Measurements from ENCODE around the gene RIMKLB.
"Not testable (repeated sequence)": the region's sequence is repeated elsewhere in the genome, so short reads cannot be mapped to it uniquely, and the experiment has no call there.

Gene RIMKLB

DNA sequence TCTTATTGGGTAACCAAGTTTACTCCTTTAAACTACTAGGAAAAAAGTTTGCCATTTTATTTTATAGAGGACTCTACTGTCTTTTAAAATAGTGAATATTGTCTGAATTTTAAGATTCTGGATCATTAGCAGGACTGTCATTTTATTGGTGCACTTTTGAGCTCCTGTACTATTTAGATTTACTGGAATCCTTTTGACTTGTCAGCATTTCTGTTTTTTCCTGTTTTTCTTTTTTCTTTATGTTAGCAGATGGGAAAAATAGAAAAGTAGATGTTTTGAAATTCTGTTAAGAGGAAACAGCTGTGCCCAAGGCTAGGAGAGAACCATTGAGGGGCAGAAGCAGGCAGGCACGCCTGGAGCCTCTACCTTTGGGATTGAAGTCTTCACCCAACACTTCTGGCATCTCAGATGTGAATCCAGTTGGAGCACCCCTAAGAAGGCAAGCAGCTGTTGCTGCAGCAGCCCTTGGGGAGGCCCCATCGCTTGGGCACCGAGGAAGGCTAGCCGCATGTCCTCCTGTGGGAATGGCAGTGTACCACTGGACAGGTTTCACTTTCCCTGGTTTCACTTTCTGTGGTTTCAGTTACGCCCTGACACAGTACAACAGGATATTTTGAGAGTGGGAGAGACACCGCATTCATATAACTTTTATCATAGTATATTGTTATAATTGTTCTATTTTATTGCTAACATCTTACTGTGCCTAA lies 11.5 kb downstream of the RIMKLB start:
- DNase-seq (ENCODE audit: low read depth, low spot score): no peak
- in situ Hi-C loops (cut with HindIII; ENCODE audit: low sequenced_read_pairs): no loop called here
- H3K4me3 ChIP-seq (ENCODE audit: low read depth, low read length): peak overlapping the region; percentile 6
- TF ChIP-seq, protein P1, sequence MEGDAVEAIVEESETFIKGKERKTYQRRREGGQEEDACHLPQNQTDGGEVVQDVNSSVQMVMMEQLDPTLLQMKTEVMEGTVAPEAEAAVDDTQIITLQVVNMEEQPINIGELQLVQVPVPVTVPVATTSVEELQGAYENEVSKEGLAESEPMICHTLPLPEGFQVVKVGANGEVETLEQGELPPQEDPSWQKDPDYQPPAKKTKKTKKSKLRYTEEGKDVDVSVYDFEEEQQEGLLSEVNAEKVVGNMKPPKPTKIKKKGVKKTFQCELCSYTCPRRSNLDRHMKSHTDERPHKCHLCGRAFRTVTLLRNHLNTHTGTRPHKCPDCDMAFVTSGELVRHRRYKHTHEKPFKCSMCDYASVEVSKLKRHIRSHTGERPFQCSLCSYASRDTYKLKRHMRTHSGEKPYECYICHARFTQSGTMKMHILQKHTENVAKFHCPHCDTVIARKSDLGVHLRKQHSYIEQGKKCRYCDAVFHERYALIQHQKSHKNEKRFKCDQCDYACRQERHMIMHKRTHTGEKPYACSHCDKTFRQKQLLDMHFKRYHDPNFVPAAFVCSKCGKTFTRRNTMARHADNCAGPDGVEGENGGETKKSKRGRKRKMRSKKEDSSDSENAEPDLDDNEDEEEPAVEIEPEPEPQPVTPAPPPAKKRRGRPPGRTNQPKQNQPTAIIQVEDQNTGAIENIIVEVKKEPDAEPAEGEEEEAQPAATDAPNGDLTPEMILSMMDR (IDR thresholded peaks at IDR 0.05; ENCODE audit: low read depth, low read length): no peak

GRCh38 chr12:8712572-8712971 lies 14.8 kb downstream of the RIMKLB start:
- no peak overlapping the region for H3K4me3 ChIP-seq (ENCODE audit: low read depth, low read length)
- no peak for DNase-seq (ENCODE audit: low read depth, low spot score)
- in situ Hi-C loops (cut with HindIII; ENCODE audit: low sequenced_read_pairs): no loop called here
- TF ChIP-seq, protein P1 (IDR thresholded peaks at IDR 0.05; ENCODE audit: low read depth, low read length): no peak

DNA sequence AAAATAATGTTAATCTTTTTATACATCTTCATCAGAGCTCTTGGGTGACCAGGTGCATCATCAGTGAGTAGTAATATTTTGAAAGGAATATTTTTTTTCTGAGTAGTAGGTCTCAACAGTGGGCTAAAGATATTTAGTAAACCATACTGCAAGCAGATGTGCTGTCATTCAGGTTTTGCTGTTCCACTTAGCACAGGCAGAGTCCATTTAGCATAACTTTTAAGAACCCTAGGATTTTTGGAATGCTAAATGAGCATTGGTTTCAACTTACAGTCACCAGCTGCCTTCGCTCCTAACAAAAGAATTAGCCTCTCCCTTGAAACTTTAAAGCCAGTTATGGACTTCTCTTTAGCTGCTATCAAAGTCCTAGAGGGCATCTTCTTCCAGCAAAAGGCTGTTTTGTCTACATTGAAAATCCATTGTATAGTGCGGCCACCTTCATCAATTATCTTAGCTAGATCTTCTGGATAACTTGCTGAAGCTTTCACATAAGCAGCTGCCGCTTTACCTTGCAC lies 24.6 kb downstream of the RIMKLB start:
- H3K4me3 ChIP-seq (ENCODE audit: low read depth, low read length): no peak overlapping the region
- in situ Hi-C loops (cut with HindIII; ENCODE audit: low sequenced_read_pairs): no loop called here
- no peak for DNase-seq (ENCODE audit: low read depth, low spot score)
- TF ChIP-seq, protein P1 (IDR thresholded peaks at IDR 0.05; ENCODE audit: low read depth, low read length): no peak

DNA sequence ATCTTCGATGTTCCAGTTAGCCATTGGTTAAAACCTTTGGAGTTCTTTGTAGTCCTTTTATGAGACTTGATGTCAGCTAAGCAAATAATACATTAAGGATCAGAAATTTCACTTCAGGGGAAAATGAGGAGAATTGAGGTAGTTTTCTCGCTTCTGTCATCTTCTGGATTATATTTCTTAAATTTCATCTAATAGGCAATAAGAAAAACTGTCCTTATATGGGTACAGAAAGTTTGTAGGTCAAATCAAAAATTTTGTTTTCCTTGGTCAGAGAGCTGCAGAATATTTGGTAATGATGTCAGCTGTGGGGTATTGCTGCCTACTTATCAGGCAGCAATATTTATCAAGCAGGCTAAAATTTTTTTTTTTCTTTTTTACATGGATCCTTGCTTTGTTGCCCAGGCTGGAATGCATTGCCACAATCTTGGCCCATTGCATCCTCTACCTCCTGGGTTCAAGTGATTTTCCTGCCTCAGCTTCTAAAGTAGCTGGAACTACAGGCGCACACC lies 37.1 kb downstream of the RIMKLB start:
- TF ChIP-seq, protein P1 (IDR thresholded peaks at IDR 0.05; ENCODE audit: low read depth, low read length): no peak
- no peak overlapping the region for H3K4me3 ChIP-seq (ENCODE audit: low read depth, low read length)
- peak; percentile 10 for DNase-seq (ENCODE audit: low read depth, low spot score)
- in situ Hi-C loops (cut with HindIII; ENCODE audit: low sequenced_read_pairs): no loop called here

GRCh38 chr12:8742501-8742900 lies 44.7 kb downstream of the RIMKLB start:
- in situ Hi-C loops (cut with HindIII; ENCODE audit: low sequenced_read_pairs): no loop called here
- peak; percentile 70 for DNase-seq (ENCODE audit: low read depth, low spot score)

GRCh38 chr12:8743121-8743520 lies 45.3 kb downstream of the RIMKLB start:
- in situ Hi-C loops (cut with HindIII; ENCODE audit: low sequenced_read_pairs); H3K4me3 ChIP-seq (ENCODE audit: low read depth, low read length); DNase-seq (ENCODE audit: low read depth, low spot score): not testable (repeated sequence)

More at GRCh38 chr12:8742501-8742900, 44.7 kb downstream of the RIMKLB start:
- H3K4me3 ChIP-seq (ENCODE audit: low read depth, low read length): no peak overlapping the region
- TF ChIP-seq, protein P1 (IDR thresholded peaks at IDR 0.05; ENCODE audit: low read depth, low read length): no peak

GRCh38 chr12:8745631-8746030 lies 47.8 kb downstream of the RIMKLB start:
- DNase-seq (ENCODE audit: low read depth, low spot score); H3K4me3 ChIP-seq (ENCODE audit: low read depth, low read length); in situ Hi-C loops (cut with HindIII; ENCODE audit: low sequenced_read_pairs): not testable (repeated sequence)

All from astrocyte of the spinal cord (primary cell).